HEK293 (cell line): ENCODE results near the gene CREB5.

Experiments used
- CTCF ChIP-seq: fragments of 450-650 bp; formaldehyde crosslinking; IDR thresholded peaks from 2 replicates; pipeline ENCODE4 v1.5.1; 2016; ENCODE audit warnings: missing biosample characterization, missing genetic modification characterization
- PRDM4 ChIP-seq: fragments of 450-650 bp; formaldehyde crosslinking; IDR thresholded peaks from 2 replicates; pipeline ENCODE4 v1.5.1; 2017; ENCODE audit warnings: missing biosample characterization, missing genetic modification characterization
- ZNF658 ChIP-seq: fragments of 450-650 bp; formaldehyde crosslinking; IDR thresholded peaks from 2 replicates; pipeline ENCODE4; 2016; ENCODE audit warnings: missing biosample characterization, missing genetic modification characterization

- TF ChIP-seq CTCF (tag by site-specific recombination) (no peak), PRDM4 (tag by site-specific recombination) (no peak), ZNF658 (no peak)
Observed at GRCh38 chr7:28625432-28625831, 213.1 kb downstream of the CREB5 start.
